H1 (cell line): Measurements from ENCODE around the gene SYMPK. TPM values are rescaled to one million over a fixed set of nuclear protein-coding genes. Genes with fewer than 3 reads are reported as not detected.

ENCODE experiments used
- polyA plus RNA-seq, 7 experiments: library from polyadenylated mRNA; depleted of rRNA in 3 of 7; stranded (reverse) in 5 of 7; unstranded in 2 of 7; fragments of >200 nt in 5 of 7; fragments of 200-250 nt in 2 of 7; gene quantifications; 1 replicate in 5 of 7; 2 replicates in 1 of 7; 4 replicates in 1 of 7; pipeline versions ENCODE4 v1.2.1 to v1.2.3, GENCODE V29; 2011 to 2013; ENCODE audit warnings: missing spikeins in 2 of 7, mixed read lengths in 2 of 7
- total RNA-seq: library from RNA; stranded (reverse); fragmentation: NEBNext Ultra II Directional; extraction: Animal tissue kit (Norgen Biotek cat#: 25700); gene quantifications from 2 replicates; pipeline ENCODE4 v1.2.1, GENCODE V29; 2021
- TF ChIP-seq, protein P1 (sequence below): fragments of 300-600 bp; sonication (generic); IDR thresholded peaks from 2 replicates; pipeline ENCODE4 v1.7.1; 2012; ENCODE audit warnings: low read length, moderate library complexity, mild to moderate bottlenecking, inconsistent platforms; ENCODE audit not compliant: insufficient replicate concordance

The SYMPK gene
- total and polyA plus RNA-seq, 2 of the 8 experiments (the other 6 are each of a cell fraction or from before 2014, with no cell fraction given) = 93.6 to 99.5 TPM

DNA sequence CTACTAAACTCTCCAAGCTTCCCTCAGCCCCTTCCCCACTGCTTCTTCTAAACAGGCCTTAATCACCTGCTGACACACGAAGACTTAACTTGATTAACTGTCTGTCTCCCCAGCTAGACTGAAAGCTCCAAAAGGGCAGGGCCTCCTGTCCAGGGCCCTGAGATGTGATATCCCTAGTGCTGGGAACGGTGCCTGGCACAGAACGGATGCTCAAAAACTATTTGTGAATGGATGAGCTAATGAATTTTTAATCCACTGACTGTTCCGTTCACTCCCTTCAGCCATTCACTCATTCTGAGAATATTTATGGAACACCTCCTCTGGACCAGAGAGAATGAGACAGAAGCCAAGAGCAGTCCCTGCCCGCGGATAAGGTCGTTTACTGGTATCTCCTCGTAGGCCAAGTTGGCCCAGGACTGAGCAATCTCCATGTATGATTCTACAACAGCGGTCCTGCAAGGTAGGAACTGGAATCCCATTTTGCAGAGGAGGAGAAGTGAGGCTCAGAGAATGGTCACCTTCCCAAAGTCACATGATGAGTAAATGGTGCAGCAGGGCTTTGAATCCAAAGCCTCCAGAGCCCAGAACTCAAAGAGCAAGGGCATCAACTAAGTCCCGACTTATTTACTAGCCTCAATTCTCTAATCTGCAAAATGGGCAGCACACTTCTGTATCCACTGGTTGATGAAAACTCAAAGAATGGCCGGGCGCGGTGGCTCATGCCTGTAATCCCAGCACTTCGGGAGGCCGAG, 73.7 kb downstream of the SYMPK start (continued):
- TF ChIP-seq, protein P1, sequence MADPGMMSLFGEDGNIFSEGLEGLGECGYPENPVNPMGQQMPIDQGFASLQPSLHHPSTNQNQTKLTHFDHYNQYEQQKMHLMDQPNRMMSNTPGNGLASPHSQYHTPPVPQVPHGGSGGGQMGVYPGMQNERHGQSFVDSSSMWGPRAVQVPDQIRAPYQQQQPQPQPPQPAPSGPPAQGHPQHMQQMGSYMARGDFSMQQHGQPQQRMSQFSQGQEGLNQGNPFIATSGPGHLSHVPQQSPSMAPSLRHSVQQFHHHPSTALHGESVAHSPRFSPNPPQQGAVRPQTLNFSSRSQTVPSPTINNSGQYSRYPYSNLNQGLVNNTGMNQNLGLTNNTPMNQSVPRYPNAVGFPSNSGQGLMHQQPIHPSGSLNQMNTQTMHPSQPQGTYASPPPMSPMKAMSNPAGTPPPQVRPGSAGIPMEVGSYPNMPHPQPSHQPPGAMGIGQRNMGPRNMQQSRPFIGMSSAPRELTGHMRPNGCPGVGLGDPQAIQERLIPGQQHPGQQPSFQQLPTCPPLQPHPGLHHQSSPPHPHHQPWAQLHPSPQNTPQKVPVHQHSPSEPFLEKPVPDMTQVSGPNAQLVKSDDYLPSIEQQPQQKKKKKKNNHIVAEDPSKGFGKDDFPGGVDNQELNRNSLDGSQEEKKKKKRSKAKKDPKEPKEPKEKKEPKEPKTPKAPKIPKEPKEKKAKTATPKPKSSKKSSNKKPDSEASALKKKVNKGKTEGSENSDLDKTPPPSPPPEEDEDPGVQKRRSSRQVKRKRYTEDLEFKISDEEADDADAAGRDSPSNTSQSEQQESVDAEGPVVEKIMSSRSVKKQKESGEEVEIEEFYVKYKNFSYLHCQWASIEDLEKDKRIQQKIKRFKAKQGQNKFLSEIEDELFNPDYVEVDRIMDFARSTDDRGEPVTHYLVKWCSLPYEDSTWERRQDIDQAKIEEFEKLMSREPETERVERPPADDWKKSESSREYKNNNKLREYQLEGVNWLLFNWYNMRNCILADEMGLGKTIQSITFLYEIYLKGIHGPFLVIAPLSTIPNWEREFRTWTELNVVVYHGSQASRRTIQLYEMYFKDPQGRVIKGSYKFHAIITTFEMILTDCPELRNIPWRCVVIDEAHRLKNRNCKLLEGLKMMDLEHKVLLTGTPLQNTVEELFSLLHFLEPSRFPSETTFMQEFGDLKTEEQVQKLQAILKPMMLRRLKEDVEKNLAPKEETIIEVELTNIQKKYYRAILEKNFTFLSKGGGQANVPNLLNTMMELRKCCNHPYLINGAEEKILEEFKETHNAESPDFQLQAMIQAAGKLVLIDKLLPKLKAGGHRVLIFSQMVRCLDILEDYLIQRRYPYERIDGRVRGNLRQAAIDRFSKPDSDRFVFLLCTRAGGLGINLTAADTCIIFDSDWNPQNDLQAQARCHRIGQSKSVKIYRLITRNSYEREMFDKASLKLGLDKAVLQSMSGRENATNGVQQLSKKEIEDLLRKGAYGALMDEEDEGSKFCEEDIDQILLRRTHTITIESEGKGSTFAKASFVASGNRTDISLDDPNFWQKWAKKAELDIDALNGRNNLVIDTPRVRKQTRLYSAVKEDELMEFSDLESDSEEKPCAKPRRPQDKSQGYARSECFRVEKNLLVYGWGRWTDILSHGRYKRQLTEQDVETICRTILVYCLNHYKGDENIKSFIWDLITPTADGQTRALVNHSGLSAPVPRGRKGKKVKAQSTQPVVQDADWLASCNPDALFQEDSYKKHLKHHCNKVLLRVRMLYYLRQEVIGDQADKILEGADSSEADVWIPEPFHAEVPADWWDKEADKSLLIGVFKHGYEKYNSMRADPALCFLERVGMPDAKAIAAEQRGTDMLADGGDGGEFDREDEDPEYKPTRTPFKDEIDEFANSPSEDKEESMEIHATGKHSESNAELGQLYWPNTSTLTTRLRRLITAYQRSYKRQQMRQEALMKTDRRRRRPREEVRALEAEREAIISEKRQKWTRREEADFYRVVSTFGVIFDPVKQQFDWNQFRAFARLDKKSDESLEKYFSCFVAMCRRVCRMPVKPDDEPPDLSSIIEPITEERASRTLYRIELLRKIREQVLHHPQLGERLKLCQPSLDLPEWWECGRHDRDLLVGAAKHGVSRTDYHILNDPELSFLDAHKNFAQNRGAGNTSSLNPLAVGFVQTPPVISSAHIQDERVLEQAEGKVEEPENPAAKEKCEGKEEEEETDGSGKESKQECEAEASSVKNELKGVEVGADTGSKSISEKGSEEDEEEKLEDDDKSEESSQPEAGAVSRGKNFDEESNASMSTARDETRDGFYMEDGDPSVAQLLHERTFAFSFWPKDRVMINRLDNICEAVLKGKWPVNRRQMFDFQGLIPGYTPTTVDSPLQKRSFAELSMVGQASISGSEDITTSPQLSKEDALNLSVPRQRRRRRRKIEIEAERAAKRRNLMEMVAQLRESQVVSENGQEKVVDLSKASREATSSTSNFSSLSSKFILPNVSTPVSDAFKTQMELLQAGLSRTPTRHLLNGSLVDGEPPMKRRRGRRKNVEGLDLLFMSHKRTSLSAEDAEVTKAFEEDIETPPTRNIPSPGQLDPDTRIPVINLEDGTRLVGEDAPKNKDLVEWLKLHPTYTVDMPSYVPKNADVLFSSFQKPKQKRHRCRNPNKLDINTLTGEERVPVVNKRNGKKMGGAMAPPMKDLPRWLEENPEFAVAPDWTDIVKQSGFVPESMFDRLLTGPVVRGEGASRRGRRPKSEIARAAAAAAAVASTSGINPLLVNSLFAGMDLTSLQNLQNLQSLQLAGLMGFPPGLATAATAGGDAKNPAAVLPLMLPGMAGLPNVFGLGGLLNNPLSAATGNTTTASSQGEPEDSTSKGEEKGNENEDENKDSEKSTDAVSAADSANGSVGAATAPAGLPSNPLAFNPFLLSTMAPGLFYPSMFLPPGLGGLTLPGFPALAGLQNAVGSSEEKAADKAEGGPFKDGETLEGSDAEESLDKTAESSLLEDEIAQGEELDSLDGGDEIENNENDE = no peak
